HG03039 (cell line): ENCODE results near the gene MSLN.

ENCODE experiments used
- ATAC-seq: cut with Tn5 transposase; IDR thresholded peaks from one replicate; pipeline ENCODE4 v1.9.1; 2021; ENCODE audit warnings: mild to moderate bottlenecking, moderate library complexity; ENCODE audit not compliant: unreplicated experiment

The MSLN gene

GRCh38 chr16:722835-723633 lies 37.5 kb upstream of the MSLN start:
- no peak for ATAC-seq

GRCh38 chr16:723695-724094 lies 36.8 kb upstream of the MSLN start:
- no peak for ATAC-seq

GRCh38 chr16:724188-725040 lies 36.1 kb upstream of the MSLN start:
- no peak for ATAC-seq

GRCh38 chr16:725041-725376 lies 35.5 kb upstream of the MSLN start:
- ATAC-seq, result no peak

- no peak for ATAC-seq
Observed at GRCh38 chr16:725463-726187, 34.9 kb upstream of the MSLN start.

- ATAC-seq, result no peak
Observed at GRCh38 chr16:726188-726437, 34.4 kb upstream of the MSLN start.

- no peak for ATAC-seq
Observed at GRCh38 chr16:726438-727290, 33.9 kb upstream of the MSLN start, which contains the start of the genes CCDC78 and HAGHL. Gene CCDC78, minus strand, starts transcription at chr16:726443. Its CDS starts 76 bp downstream, at chr16:726367. Gene HAGHL, plus strand, starts transcription at chr16:727106. Its CDS starts 404 bp downstream, at chr16:727510.

GRCh38 chr16:727291-727977 lies 33.1 kb upstream of the MSLN start:
- no peak for ATAC-seq

- no peak for ATAC-seq
Observed at GRCh38 chr16:728131-728889, 32.2 kb upstream of the MSLN start.

GRCh38 chr16:728890-729744 lies 31.4 kb upstream of the MSLN start:
- ATAC-seq, result no peak

GRCh38 chr16:729768-730665 lies 30.5 kb upstream of the MSLN start:
- ATAC-seq, result no peak

GRCh38 chr16:730666-731509 lies 29.6 kb upstream of the MSLN start:
- no peak for ATAC-seq

GRCh38 chr16:732332-732731 lies 28.2 kb upstream of the MSLN start:
- no peak for ATAC-seq

- no peak for ATAC-seq
Observed at GRCh38 chr16:732936-733335, 27.6 kb upstream of the MSLN start.

GRCh38 chr16:733382-734207 lies 26.9 kb upstream of the MSLN start:
- ATAC-seq, result no peak
